K562 (cell line): ENCODE measurements around the gene GALNT12.

Experiments
- CBFB ChIP-seq: sonication (generic); formaldehyde crosslinking; IDR thresholded peaks from 2 replicates; pipeline ENCODE4 v1.4.0; 2020; ENCODE audit warnings: mild to moderate bottlenecking, missing genetic modification reagents
- EP300 ChIP-seq: IDR thresholded peaks from 2 replicates; pipeline ENCODE4 v1.6.1; 2012; ENCODE audit warnings: low read length, improper control_type of control experiment
- KLF10 ChIP-seq: fragments of 250-450 bp; sonication (Bioruptor Pico); IDR thresholded peaks from 2 replicates; pipeline ENCODE4 v1.6.1; 2021; ENCODE audit warnings: matching md5 sums
- MYC ChIP-seq, 2 experiments: fragments of 250-450 bp in 1 of 2; sonication (Bioruptor Pico) in 1 of 2; IDR thresholded peaks; 2 replicates each; pipeline versions ENCODE4 v1.5.1 to v1.6.1; 2012 to 2021; ENCODE audit warnings: low read depth in 2 of 2, borderline replicate concordance in 1 of 2, improper control_type of control experiment in 1 of 2, low read length in 1 of 2, mild to moderate bottlenecking in 1 of 2, moderate library complexity in 1 of 2
- TEAD1 ChIP-seq, 2 experiments: fragments of 450-650 bp in 1 of 2; sonication (generic) in 1 of 2; formaldehyde crosslinking; IDR thresholded peaks; 2 replicates each; pipeline versions ENCODE4 v1.4.0 to v1.8.0; 2020 to 2022; ENCODE audit warnings: mild to moderate bottlenecking in 2 of 2, missing genetic modification reagents in 1 of 2
- ZNF3 ChIP-seq: fragments of 250-450 bp; sonication (Bioruptor Pico); IDR thresholded peaks from 2 replicates; pipeline ENCODE4 v1.5.0; 2021; ENCODE audit warnings: mild to moderate bottlenecking, moderate library complexity
- TF ChIP-seq, protein P1 (sequence below): sonication (generic); formaldehyde crosslinking; IDR thresholded peaks from 2 replicates; pipeline ENCODE4 v1.8.1; 2023; ENCODE audit warnings: mild to moderate bottlenecking, missing genetic modification reagents

DNA sequence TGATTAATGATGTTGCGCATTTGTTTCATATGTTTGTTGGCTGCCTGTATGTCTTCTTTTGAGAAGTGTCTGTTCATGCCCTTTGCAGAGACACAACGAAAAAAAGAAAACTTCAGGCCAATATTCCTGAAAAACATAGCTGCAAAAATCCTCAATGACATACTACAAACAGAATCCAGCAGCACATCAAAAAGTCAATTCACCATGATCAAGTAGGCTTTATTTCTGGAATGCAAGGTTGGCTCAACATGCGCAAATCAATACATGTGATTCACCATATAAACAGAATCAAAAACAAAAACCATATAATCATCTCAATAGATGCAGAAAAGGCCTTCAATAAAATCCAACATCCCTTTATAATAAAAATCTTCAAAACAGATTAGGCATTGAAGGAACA is 9.2 kb upstream of the GALNT12 start:
- no peak for TF ChIP-seq EP300
- no peak for TF ChIP-seq ZNF3 (CRISPR knock-in tag)
- TF ChIP-seq KLF10 (CRISPR knock-in tag), result no peak
- TF ChIP-seq CBFB (CRISPR knock-in tag), result no peak
- no peak for TF ChIP-seq TEAD1 (CRISPR knock-in tag; IDR thresholded peaks at IDR 0.05)
- no peak for TF ChIP-seq MYC (IDR thresholded peaks at IDR 0.05; ENCODE audit: low read depth, low read length)
- no peak for TF ChIP-seq MYC (CRISPR knock-in tag; IDR thresholded peaks at IDR 0.05; ENCODE audit: borderline replicate concordance, low read depth)
- TF ChIP-seq, protein P1, sequence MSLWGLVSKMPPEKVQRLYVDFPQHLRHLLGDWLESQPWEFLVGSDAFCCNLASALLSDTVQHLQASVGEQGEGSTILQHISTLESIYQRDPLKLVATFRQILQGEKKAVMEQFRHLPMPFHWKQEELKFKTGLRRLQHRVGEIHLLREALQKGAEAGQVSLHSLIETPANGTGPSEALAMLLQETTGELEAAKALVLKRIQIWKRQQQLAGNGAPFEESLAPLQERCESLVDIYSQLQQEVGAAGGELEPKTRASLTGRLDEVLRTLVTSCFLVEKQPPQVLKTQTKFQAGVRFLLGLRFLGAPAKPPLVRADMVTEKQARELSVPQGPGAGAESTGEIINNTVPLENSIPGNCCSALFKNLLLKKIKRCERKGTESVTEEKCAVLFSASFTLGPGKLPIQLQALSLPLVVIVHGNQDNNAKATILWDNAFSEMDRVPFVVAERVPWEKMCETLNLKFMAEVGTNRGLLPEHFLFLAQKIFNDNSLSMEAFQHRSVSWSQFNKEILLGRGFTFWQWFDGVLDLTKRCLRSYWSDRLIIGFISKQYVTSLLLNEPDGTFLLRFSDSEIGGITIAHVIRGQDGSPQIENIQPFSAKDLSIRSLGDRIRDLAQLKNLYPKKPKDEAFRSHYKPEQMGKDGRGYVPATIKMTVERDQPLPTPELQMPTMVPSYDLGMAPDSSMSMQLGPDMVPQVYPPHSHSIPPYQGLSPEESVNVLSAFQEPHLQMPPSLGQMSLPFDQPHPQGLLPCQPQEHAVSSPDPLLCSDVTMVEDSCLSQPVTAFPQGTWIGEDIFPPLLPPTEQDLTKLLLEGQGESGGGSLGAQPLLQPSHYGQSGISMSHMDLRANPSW, result no peak
